HEK293 (cell line): ENCODE results near the gene ZNF358.

Source experiments
- ATF2 ChIP-seq: fragments of 450-650 bp; formaldehyde crosslinking; IDR thresholded peaks from 2 replicates; pipeline ENCODE4 v1.5.1; 2016; ENCODE audit warnings: missing biosample characterization, missing genetic modification characterization, low read depth
- CTCF ChIP-seq: fragments of 450-650 bp; formaldehyde crosslinking; IDR thresholded peaks from 2 replicates; pipeline ENCODE4 v1.5.1; 2016; ENCODE audit warnings: missing biosample characterization, missing genetic modification characterization
- FEZF1 ChIP-seq: fragments of 450-650 bp; formaldehyde crosslinking; IDR thresholded peaks from 2 replicates; pipeline ENCODE4 v1.5.1; 2016; ENCODE audit warnings: missing biosample characterization, missing genetic modification characterization
- GLI4 ChIP-seq: fragments of 450-650 bp; formaldehyde crosslinking; IDR thresholded peaks from 2 replicates; pipeline ENCODE4 v1.5.1; 2016; ENCODE audit warnings: missing biosample characterization, missing genetic modification characterization
- GLIS1 ChIP-seq: fragments of 450-650 bp; formaldehyde crosslinking; IDR thresholded peaks from 2 replicates; pipeline ENCODE4 v1.5.1; 2016; ENCODE audit warnings: missing biosample characterization, missing genetic modification characterization
- HOXC10 ChIP-seq: sonication (generic); formaldehyde crosslinking; IDR thresholded peaks from 2 replicates; pipeline ENCODE4 v1.8.1; 2023; ENCODE audit warnings: mild to moderate bottlenecking, missing genetic modification reagents
- HOXD13 ChIP-seq: sonication (generic); formaldehyde crosslinking; IDR thresholded peaks from 2 replicates; pipeline ENCODE4 v1.8.0; 2022; ENCODE audit warnings: missing genetic modification reagents, borderline replicate concordance
- KLF9 ChIP-seq: fragments of 450-650 bp; formaldehyde crosslinking; IDR thresholded peaks from 2 replicates; pipeline ENCODE4 v1.5.1; 2016; ENCODE audit warnings: missing biosample characterization, missing genetic modification characterization, low read depth
- MZF1 ChIP-seq: fragments of 450-650 bp; formaldehyde crosslinking; IDR thresholded peaks from 2 replicates; pipeline ENCODE4 v1.5.1; 2017; ENCODE audit warnings: missing biosample characterization, missing genetic modification characterization, borderline replicate concordance
- SCRT1 ChIP-seq: fragments of 450-650 bp; formaldehyde crosslinking; IDR thresholded peaks from 2 replicates; pipeline ENCODE4 v1.5.1; 2016; ENCODE audit warnings: missing biosample characterization, missing genetic modification characterization, borderline replicate concordance
- ZBTB17 ChIP-seq: fragments of 450-650 bp; formaldehyde crosslinking; IDR thresholded peaks from 2 replicates; pipeline ENCODE4 v1.5.1; 2016; ENCODE audit warnings: missing biosample characterization, missing genetic modification characterization
- ZBTB26 ChIP-seq: fragments of 450-650 bp; formaldehyde crosslinking; optimal IDR thresholded peaks from 2 replicates; pipeline ENCODE3; 2016; ENCODE audit warnings: missing biosample characterization, mild to moderate bottlenecking, missing genetic modification characterization
- ZEB2 ChIP-seq: fragments of 450-650 bp; formaldehyde crosslinking; IDR thresholded peaks from 2 replicates; pipeline ENCODE4 v1.5.1; 2016; ENCODE audit warnings: missing biosample characterization, missing genetic modification characterization
- ZFP69B ChIP-seq: fragments of 450-650 bp; formaldehyde crosslinking; IDR thresholded peaks from 2 replicates; pipeline ENCODE4 v1.5.1; 2016; ENCODE audit warnings: missing biosample characterization, missing genetic modification characterization
- ZNF146 ChIP-seq: fragments of 450-650 bp; formaldehyde crosslinking; IDR thresholded peaks from 2 replicates; pipeline ENCODE4 v1.5.1; 2016; ENCODE audit warnings: missing biosample characterization, missing genetic modification characterization
- ZNF23 ChIP-seq: fragments of 450-650 bp; formaldehyde crosslinking; IDR thresholded peaks from 2 replicates; pipeline ENCODE4 v1.5.1; 2016; ENCODE audit warnings: missing biosample characterization, missing genetic modification characterization, borderline replicate concordance
- ZNF239 ChIP-seq: fragments of 450-650 bp; formaldehyde crosslinking; IDR thresholded peaks from 2 replicates; pipeline ENCODE4 v1.5.1; 2016; ENCODE audit warnings: missing biosample characterization, missing genetic modification characterization
- ZNF248 ChIP-seq: fragments of 450-650 bp; formaldehyde crosslinking; IDR thresholded peaks from 2 replicates; pipeline ENCODE4 v1.5.1; 2017; ENCODE audit warnings: missing biosample characterization, missing genetic modification characterization
- ZNF266 ChIP-seq: fragments of 450-650 bp; formaldehyde crosslinking; IDR thresholded peaks from 2 replicates; pipeline ENCODE4 v1.5.1; 2016; ENCODE audit warnings: missing biosample characterization, missing genetic modification characterization, low read depth
- ZNF274 ChIP-seq, 2 experiments: fragments of 200-500 bp in 1 of 2; fragments of 450-650 bp in 1 of 2; sonication (Bioruptor generic) in 1 of 2; formaldehyde crosslinking in 1 of 2; IDR thresholded peaks; 2 replicates each; pipeline versions ENCODE4 v1.5.1 to v1.6.1; 2014 to 2016; ENCODE audit warnings: borderline replicate concordance in 1 of 2, inconsistent platforms in 1 of 2, low read length in 1 of 2, missing biosample characterization in 1 of 2, missing genetic modification characterization in 1 of 2
- ZNF341 ChIP-seq: fragments of 450-650 bp; formaldehyde crosslinking; IDR thresholded peaks from 2 replicates; pipeline ENCODE4; 2016; ENCODE audit warnings: low read depth, missing biosample characterization, missing genetic modification characterization
- ZNF366 ChIP-seq: fragments of 450-650 bp; formaldehyde crosslinking; conservative IDR thresholded peaks from 2 replicates; pipeline ENCODE4 v1.5.1; 2016; ENCODE audit warnings: missing biosample characterization, missing genetic modification characterization
- ZNF394 ChIP-seq: fragments of 450-650 bp; formaldehyde crosslinking; IDR thresholded peaks from 2 replicates; pipeline ENCODE4 v1.5.1; 2016; ENCODE audit warnings: missing biosample characterization, missing genetic modification characterization, mild to moderate bottlenecking, moderate library complexity, borderline replicate concordance
- ZNF488 ChIP-seq: fragments of 450-650 bp; formaldehyde crosslinking; IDR thresholded peaks from 2 replicates; pipeline ENCODE4 v1.5.1; 2016; ENCODE audit warnings: missing biosample characterization, missing genetic modification characterization
- ZNF501 ChIP-seq: fragments of 450-650 bp; formaldehyde crosslinking; IDR thresholded peaks from 2 replicates; pipeline ENCODE4 v1.5.1; 2016; ENCODE audit warnings: missing biosample characterization, missing genetic modification characterization
- ZNF600 ChIP-seq: fragments of 450-650 bp; formaldehyde crosslinking; IDR thresholded peaks from 2 replicates; pipeline ENCODE4 v1.5.1; 2016; ENCODE audit warnings: missing biosample characterization, missing genetic modification characterization
- ZNF623 ChIP-seq: fragments of 450-650 bp; formaldehyde crosslinking; IDR thresholded peaks from 2 replicates; pipeline ENCODE4 v1.5.1; 2016; ENCODE audit warnings: missing biosample characterization, missing genetic modification characterization
- ZNF626 ChIP-seq: fragments of 450-650 bp; sonication (Bioruptor Pico); formaldehyde crosslinking; IDR thresholded peaks from 2 replicates; pipeline ENCODE4 v1.5.1; 2018; ENCODE audit warnings: missing biosample characterization, missing genetic modification characterization, inconsistent platforms
- ZNF629 ChIP-seq: fragments of 450-650 bp; formaldehyde crosslinking; IDR thresholded peaks from 2 replicates; pipeline ENCODE4 v1.5.1; 2017; ENCODE audit warnings: missing biosample characterization, missing genetic modification characterization
- ZNF660 ChIP-seq: fragments of 450-650 bp; IDR thresholded peaks from 2 replicates; pipeline ENCODE4 v1.5.1; 2018; ENCODE audit warnings: missing biosample characterization, mild to moderate bottlenecking, missing genetic modification characterization
- ZNF664 ChIP-seq: fragments of 450-650 bp; formaldehyde crosslinking; IDR thresholded peaks from 2 replicates; pipeline ENCODE4 v1.5.1; 2016; ENCODE audit warnings: missing biosample characterization, missing genetic modification characterization
- ZNF830 ChIP-seq: fragments of 450-650 bp; IDR thresholded peaks from 2 replicates; pipeline ENCODE4 v1.5.0; 2018; ENCODE audit warnings: missing biosample characterization, missing genetic modification characterization, low read depth, mild to moderate bottlenecking, moderate library complexity
- ZSCAN16 ChIP-seq: fragments of 450-650 bp; formaldehyde crosslinking; IDR thresholded peaks from 2 replicates; pipeline ENCODE4 v1.5.1; 2016; ENCODE audit warnings: missing biosample characterization, missing genetic modification characterization

The ZNF358 gene

GRCh38 chr19:7535047-7535997, 19.4 kb downstream of the ZNF358 start, which contains the start of gene PNPLA6 (continued):
- no peak for TF ChIP-seq ZNF488 (tag by site-specific recombination)
- TF ChIP-seq ZFP69B (tag by site-specific recombination) = peak; percentile 95
- TF ChIP-seq ZNF146 = peak; percentile 18; the same call in 1 of the 2 replicates
- TF ChIP-seq ZNF664 (tag by site-specific recombination) = no peak; the same call in 1 of the 2 replicates
- peak; percentile 28; the same call in 1 of the 2 replicates for TF ChIP-seq ZNF600 (tag by site-specific recombination)
- TF ChIP-seq ZNF248 (tag by site-specific recombination) = no peak
- peak; percentile 20; the same call in 1 of the 2 replicates for TF ChIP-seq ZNF23 (tag by site-specific recombination)
- TF ChIP-seq HOXC10 (CRISPR knock-in tag) = no peak
- no peak for TF ChIP-seq SCRT1 (tag by site-specific recombination)
- TF ChIP-seq HOXD13 (CRISPR knock-in tag) = no peak
- no peak for TF ChIP-seq ZNF266 (tag by site-specific recombination)
- no peak for TF ChIP-seq ZNF366 (tag by site-specific recombination)
- TF ChIP-seq GLIS1 (tag by site-specific recombination) = peak; percentile 82
- TF ChIP-seq ZNF239 (tag by site-specific recombination) = no peak
- TF ChIP-seq ZNF629 (tag by site-specific recombination) = peak; percentile 94
- no peak for TF ChIP-seq ZNF830 (tag by site-specific recombination)
- TF ChIP-seq ZNF626 (tag by site-specific recombination) = no peak
- TF ChIP-seq CTCF (tag by site-specific recombination) = peak; percentile 39; the same call in 1 of the 2 replicates
- peak; percentile 68 for TF ChIP-seq KLF9 (tag by site-specific recombination)
- peak; percentile 99 for TF ChIP-seq ZBTB17 (tag by site-specific recombination)
- peak; percentile 68; the same call in 1 of the 2 replicates for TF ChIP-seq ZNF394 (tag by site-specific recombination)
- TF ChIP-seq MZF1 (tag by site-specific recombination) = peak; percentile 70; the same call in 1 of the 2 replicates
- no peak for TF ChIP-seq FEZF1 (tag by site-specific recombination)
- TF ChIP-seq ZBTB26 = peak; percentile 90
- 0 out of 2 replicates have a peak, but pooled peaks have one; percentile 20 for TF ChIP-seq ZNF623 (tag by site-specific recombination)
- 0 out of 2 replicates have a peak, but pooled peaks have one; percentile 16 for TF ChIP-seq ZNF660 (tag by site-specific recombination)
- TF ChIP-seq ZNF501 = 0 out of 2 replicates have a peak, but pooled peaks have one; percentile 70
- peak; percentile 83 for TF ChIP-seq ZEB2 (tag by site-specific recombination)
- TF ChIP-seq ZNF341 (tag by site-specific recombination) = peak; percentile 30; the same call in 1 of the 2 replicates
- 0 out of 2 replicates have a peak, but pooled peaks have one; percentile 9 for TF ChIP-seq ATF2 (tag by site-specific recombination)
- TF ChIP-seq ZSCAN16 (tag by site-specific recombination) = no peak
- no peak for TF ChIP-seq ZNF274 (IDR thresholded peaks at IDR 0.05; ENCODE audit: low read length)
- no peak for TF ChIP-seq ZNF274 (tag by site-specific recombination; IDR thresholded peaks at IDR 0.05; ENCODE audit: borderline replicate concordance)
- TF ChIP-seq GLI4 = no peak
